Measurements from ENCODE around the gene VIM.
"Not testable (repeated sequence)": the region's sequence is repeated elsewhere in the genome, so short reads cannot be mapped to it uniquely, and the experiment has no call there.

Gene VIM

DNA sequence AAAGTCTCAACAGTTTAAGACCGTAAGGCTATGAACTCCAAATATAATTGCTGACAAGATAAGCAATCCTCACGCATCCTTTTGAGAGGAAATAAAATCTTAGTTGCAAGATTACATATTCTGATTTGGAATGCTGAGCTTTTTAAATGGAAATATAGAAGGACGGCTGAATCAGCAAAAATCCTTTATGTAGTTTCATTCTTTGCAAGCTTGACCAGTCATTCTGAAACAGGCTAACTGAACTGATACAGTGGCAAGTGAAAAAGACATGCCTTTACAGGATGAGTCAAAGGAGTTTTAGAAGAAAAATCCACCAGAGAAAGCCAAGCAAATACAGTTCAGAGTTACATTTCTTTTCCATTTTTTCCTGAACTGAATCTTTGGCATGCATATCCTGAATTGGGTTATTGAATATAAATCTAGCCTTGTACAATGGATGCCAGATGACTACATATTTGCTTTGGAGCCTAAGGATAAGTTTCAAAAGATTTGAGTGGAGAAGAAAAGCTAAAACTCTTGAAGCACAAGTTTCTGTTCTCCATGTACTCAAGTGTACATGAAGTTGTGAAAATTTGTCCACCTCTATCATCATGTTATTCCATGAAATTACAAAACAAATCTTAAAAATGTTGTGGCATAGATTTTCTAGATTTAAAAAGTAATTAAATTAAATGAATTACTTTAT lies 4.4 kb downstream of the VIM start:
- no peak for DNase-seq (ENCODE audit: low read depth in 2 of 2)

DNA sequence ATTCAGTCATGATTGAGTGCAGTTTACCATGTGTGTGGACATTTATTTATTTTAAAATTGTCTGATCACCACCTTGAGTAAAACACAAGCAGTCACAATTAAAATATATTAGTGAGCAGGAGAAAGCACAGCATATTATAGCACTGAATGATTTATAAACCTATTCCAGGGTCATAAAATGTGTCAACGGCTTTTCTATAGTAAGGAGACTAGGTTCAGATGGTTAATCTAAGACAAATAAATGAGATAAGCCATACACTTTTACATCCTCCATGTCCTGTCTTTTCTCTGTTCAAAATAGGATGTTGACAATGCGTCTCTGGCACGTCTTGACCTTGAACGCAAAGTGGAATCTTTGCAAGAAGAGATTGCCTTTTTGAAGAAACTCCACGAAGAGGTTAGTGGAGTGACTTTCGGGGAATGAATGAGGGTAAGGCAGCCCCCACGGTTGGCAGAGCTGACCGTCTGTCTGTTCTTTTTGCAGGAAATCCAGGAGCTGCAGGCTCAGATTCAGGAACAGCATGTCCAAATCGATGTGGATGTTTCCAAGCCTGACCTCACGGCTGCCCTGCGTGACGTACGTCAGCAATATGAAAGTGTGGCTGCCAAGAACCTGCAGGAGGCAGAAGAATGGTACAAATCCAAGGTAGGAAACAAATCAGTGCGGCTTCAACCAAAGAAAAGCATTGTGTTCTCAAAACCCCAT lies 5.4 kb downstream of the VIM start:
- no peak for DNase-seq (ENCODE audit: low read depth in 2 of 2)

DNA sequence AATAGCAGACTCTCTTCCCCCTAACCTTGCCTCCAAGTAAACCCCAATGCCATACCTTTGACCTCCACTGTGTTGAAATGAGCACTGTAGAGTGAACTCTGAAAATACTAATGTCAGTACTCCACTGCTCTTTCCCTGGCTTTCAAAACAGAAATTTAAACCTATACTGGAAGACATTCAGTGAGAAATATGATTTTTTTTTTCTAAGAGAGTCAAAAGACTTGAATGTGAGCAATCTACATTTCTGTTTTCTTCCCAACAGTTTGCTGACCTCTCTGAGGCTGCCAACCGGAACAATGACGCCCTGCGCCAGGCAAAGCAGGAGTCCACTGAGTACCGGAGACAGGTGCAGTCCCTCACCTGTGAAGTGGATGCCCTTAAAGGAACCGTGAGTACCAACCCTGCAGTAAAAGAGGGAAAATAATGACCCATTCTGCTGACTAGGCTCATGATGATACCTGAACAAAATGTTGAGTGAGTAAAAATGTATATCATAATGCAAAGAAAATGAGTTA lies 6.4 kb downstream of the VIM start:
- no peak for DNase-seq (ENCODE audit: low read depth in 2 of 2)

DNA sequence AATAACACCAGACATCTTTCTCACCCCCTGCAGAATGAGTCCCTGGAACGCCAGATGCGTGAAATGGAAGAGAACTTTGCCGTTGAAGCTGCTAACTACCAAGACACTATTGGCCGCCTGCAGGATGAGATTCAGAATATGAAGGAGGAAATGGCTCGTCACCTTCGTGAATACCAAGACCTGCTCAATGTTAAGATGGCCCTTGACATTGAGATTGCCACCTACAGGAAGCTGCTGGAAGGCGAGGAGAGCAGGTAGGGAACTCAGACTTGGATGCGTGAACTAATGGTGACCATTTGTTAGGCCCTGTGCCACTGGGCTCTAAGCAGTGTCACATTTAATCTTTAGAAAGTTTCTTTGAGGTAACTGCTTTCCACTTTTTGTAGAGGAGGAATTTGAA lies 7.1 kb downstream of the VIM start:
- no peak for DNase-seq (ENCODE audit: low read depth in 2 of 2)

DNA sequence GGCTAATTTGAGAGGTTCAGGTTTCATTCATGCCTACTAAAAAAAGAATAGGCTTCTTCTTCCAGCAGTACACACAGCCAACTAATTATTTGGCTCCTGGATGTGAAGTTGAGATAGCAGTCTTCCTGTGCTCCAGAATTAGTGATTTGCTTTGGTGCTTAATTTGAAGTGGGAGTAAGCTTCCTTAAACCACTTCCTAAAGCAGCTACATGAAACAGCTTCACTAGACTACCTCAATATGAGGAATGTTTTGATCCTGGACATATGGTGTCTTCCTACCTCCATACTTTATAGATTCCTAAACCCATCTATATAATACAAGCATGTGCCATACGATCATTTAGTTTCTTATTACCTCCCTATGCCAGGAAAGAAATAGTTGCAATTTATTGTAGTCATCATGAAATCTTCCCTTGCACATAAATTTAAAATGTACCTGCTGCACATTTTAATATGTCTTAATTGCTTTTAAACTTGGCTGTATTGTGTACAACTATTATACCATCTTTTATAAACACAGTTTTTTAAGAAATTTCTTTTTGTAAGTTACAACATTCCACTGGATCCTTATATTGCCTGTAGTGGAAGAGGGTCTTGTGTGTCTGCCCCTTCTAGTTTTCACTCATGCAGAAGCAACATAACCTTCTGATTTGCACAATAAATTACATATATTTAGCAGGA lies 8.6 kb downstream of the VIM start:
- DNase-seq (ENCODE audit: low read depth in 2 of 2) = no peak

DNA sequence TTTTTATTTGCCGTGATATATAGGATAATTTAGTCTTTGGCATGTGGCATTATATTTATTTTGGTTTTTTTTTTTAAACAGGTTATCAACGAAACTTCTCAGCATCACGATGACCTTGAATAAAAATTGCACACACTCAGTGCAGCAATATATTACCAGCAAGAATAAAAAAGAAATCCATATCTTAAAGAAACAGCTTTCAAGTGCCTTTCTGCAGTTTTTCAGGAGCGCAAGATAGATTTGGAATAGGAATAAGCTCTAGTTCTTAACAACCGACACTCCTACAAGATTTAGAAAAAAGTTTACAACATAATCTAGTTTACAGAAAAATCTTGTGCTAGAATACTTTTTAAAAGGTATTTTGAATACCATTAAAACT lies 9.1 kb downstream of the VIM start:
- no peak for DNase-seq (ENCODE audit: low read depth in 2 of 2)

DNA sequence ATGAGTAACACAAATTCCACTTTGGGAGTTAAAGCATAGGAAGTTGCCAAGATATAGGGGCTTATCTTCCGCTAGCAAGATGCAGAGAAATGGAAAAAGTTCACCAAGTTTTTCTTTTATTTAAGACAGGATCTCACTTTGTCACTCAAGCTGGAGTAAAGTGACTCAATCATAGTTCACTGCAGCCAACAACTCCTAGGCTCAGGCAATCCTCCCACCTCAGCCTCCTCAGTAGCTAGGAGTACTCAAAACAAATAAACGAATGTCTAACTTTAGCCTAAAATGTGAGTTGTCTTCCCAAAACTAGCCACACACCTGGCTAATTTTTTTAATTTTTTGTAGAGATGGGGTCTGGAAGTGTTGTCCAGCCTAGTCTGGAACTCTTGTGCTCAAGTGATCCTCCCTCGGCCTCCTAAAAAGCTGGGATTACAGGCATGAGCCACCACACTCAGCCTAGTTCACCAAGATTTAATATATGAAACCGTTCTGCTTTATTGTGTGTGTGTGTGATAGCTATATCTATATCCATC lies 9.9 kb downstream of the VIM start:
- DNase-seq (ENCODE audit: low read depth in 2 of 2) = no peak

DNA sequence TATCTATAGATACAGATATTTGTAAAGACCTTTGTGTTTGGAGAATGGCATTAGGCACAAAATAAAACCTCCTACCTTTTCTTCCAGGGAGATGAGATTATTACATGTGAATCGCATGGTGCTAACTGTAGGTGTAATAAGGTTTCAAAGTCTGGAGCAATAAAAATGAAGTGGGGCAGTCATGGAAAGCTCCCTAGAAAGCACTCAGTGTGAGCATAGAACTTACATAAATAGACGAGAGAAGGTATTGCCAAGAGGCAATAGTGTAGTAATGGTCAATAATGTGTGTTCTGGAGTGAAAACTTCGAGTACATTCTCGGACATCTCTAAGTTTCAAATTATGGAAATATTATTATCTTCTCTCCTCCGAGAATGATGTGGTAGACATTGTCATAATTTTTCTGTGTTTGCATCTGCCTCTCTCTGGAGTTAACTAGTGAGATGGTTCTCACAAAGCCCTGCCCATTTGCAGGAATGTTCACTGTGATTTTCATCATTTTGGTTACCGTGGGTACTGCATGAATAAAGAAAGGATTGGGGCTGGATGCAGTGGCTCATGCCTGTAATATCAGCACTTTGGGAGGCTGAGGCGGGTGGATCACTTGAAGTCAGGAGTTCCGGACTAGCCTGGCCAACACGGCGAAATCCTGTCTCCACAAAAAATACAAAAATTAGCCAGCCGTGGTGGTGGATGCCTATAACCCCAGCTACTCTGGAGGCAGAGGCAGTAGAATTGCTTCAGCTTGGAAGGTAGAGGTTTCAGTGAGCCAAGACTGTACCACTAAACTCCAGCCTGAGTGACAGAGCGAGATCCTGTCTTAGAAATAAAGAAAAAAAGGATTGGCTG lies 10.6 kb downstream of the VIM start:
- DNase-seq (ENCODE audit: low read depth in 2 of 2) = no peak

DNA sequence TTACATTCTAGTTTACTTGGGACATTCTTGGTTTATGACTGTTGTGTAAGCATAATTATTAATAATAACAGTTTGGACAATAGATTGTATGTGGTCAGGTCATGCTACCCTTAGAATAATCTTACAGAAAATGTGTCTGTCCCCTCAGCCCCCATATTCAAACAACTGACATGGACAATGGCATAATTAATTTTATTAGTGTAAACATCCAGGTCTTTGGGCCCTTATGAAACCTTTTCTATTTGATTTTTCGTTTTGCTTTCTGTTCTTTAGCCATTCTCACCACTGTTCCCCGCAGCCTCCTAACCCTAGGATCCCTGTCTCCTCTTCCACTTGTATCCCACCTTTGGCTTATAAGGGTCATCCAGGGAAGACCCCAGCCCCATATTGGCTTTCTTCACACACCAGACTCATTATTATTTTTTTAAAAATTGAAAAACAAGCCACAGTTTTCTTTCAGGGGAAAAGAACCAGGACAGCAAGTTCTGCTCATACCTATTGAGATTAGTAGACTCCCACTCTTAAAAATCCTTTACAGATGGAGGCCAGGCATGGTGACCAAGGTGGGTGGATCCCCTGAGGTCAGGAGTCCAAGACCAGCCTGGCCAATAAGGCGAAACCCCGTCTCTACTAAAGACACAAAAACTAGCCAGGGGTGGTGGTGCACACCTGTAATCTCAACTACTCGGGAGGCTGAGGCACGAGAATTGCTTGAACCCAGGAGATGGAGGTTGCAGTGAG lies 11.5 kb downstream of the VIM start:
- DNase-seq (ENCODE audit: low read depth in 2 of 2) = no peak

DNA sequence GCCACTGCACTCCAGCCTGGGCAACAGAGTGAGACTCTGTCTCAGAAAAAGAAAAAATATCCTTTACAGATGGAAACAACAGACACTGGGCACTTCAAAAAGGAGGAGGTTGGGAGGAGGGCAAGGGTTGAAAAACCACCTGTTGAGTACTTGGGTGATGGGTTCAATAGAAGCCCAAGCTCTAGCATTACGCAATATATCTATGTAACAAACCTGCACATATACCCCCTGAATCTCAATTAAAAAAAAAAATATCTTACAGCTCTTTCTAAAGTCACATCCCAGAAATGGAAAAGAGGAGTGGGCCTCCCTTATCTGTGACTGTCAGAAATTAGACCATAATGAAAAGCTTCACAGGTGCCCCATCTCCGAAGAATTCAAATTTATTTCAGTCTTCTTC lies 12.1 kb downstream of the VIM start:
- DNase-seq (ENCODE audit: low read depth in 2 of 2) = no peak

DNA sequence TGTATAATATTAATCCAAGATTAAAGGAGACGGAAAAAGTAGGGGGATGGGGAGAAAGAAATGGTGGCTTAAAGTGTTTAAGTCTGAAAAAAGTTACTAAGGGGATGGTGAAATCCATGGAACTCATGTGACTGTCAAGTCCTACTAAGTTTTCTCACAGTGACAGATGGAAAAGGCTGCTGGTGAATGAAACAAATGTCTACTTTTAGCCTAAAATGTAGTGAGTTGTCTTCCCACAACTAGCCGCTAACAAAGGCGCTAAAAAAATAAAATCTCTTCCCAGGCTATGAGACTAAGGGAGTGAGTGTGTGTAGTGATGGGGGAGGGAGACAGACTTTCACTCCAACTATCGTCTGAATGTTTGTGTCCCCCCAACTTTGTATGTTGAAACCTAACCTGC lies 12.6 kb downstream of the VIM start:
- DNase-seq (ENCODE audit: low read depth in 2 of 2) = no peak

DNA sequence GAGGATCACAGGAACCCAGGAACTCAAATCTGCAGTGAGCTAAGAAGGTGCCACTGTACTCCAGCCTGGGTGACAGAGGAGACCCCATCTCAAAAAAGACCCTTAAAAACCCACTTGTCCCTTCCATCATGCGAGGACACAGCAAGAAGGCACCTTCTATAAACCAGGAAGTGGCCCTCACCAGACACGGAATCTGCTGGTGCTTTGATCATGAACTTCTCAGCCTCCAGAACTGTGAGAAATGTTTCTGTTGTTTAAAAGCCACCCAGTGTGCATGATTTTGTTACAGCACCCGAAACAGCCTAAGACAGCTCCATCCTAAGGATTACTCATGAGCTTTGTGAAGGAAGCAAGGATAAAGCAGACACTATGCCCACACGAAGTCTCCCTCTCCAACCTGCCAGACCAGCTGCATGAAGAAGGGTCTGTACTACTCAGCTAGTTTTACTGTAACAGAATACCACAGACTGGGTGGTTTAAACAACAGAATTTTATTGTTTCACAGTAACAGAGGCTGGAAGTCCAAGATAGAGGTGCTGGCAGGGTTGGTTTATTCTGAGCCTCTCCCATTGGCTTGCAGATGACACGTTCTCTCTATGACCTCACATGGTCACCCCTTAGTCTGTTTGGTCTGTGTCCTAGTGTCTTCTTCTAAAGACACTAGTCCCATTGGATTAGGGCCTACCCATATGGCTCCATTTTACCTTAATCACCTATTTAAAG lies 13.7 kb downstream of the VIM start:
- no peak for DNase-seq (ENCODE audit: low read depth in 2 of 2)

DNA sequence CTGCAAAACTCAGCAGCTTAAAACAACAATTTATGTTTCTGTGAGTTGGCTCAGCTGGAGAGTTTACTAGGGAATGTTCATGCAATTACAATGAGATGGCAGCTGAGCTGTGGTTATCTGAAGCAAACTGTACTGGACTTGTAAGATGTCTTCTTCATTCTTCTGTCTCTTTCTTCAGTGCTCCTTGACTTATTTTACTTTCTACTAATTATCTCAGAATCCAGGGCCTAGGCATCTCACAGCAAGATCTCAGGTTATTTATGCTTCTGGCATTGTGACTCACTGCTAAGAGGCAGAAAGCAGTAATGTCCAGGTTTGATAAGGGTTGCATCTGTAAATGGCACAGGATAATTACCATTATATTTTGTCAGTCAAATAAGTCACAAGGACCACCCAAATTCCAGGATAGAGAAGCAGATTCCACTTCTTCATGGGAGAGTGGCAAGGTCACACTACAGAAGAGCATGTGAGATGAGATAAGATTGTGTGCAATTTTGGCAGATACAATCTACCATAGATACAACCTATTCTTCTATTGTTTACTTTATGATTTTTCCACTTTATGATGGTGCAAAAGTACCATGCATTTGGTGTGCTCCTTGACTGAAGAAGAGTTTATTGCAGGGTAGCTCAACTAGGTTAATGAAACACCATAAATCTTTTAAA lies 16.8 kb downstream of the VIM start:
- no peak for DNase-seq (ENCODE audit: low read depth in 2 of 2)

DNA sequence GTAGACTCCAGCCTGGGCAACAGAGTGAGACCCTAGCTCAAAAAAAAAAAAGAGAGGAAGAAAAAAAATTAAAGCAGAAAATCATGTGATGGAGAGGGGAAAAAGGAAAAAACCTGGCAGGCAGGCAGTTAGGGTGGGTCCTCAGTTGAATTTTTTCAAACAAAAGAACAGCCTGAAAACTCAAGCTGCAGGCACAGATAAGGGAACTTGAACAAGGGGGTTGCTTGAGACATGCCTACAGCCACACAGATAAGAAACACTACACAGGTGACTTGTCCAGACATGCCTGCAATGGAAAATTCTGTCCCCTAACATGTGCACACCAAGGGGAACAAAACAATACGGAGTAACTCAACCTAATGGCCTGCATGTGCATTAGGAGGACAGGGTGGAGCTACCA lies 19.2 kb downstream of the VIM start:
- no peak for DNase-seq (ENCODE audit: low read depth in 2 of 2)

DNA sequence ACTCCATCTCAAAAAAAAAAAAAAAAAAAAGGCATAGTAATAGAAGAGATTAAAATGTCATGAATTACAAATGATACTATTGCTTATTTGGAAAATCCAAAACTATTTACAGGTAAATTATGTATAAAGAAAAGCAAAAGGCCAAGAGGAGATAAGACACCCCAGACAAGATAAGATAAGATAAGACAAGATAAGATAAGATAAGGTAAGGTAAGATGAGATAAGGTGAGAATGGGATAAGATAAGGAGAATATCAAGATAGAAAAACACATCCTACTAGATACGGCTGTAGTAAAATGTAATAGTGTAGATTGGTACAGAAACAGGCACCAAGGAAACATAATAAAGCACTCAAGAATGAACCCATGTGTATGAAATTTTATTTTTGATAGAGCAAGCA lies 20.9 kb downstream of the VIM start:
- no peak for DNase-seq (ENCODE audit: low read depth in 2 of 2)

DNA sequence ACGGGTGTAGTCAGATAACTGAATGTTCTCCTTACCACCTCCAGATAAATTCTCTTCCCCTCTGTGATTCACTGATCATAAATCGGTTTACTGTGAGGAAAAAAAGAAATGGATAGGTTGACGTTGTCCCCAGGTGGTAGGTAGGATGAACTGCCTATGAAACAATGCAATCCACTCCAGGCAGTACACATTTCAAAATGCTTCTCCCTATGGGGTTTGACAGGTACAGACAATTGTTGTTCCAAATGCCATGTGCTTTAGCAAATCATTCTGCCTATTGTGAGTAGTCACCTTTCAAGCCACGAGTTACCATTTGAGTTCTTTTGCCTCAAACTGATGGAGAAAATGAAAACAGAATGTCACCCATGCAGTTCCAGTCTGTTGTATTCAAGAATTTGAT lies 21.8 kb downstream of the VIM start:
- DNase-seq (ENCODE audit: low read depth in 2 of 2) = no peak

DNA sequence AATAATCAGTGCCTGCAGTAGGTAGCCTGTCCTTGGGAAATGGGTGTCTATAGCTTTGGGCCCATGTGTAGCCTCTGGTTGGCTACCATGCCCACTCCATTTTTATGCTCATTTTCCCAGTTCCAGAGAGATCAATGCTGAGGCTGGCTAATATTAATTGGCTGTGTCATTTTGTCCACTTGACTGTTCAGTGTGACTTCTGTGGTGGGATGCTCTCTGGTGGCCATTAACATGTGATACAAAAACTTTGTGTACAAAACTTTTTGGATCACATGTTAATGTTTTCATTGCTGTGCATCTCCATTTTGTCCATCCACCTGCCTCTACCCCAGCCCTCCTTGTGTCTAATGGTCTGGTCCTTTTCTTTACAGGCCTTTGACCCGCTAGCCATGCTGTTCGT lies 22.7 kb downstream of the VIM start:
- DNase-seq (ENCODE audit: low read depth in 2 of 2) = no peak

DNA sequence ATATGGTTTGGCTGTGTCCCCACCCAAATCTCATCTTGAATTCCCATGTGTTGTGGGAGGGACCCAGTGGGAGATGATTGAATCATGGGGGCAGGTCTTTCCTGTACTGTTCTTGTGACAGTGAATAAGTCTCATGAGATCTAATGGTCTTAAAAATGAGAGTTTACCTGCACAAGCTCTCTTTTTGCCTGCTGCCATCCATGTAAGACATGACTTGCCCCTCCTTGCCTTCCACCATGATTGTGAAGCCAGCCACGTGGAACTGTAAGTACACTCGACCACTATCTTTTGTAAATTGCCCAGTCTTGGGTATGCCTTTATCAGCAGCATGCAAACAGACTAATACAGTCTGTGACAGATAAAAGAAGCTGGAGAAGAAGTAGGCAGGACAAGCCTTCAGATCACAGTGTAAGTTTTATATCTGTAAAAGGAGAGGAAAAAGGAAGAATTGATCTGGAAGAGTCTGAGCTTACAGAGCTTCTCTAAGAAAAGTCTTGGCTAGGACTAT lies 26.6 kb downstream of the VIM start:
- DNase-seq (ENCODE audit: low read depth in 2 of 2) = not testable (repeated sequence)

DNA sequence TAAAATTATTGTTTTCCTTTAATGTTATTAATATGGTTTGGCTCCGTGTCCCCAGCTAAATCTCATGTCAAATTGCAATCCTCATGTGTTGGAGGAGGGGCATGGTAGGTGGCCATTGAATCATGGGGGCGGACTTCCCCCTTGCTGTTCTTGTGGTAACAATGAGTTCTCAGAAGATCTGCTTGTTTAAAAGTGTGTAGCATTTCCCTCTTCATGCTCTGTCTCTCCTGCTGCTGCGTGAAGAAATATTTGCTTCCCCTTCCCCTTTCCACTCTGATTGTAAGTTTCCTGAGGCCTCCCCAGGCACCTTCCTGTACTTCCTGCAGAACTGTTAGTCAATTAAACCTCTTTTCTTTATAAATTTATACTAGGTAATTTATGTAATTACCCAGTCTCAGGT lies 27.5 kb downstream of the VIM start:
- no peak for DNase-seq (ENCODE audit: low read depth in 2 of 2)

DNA sequence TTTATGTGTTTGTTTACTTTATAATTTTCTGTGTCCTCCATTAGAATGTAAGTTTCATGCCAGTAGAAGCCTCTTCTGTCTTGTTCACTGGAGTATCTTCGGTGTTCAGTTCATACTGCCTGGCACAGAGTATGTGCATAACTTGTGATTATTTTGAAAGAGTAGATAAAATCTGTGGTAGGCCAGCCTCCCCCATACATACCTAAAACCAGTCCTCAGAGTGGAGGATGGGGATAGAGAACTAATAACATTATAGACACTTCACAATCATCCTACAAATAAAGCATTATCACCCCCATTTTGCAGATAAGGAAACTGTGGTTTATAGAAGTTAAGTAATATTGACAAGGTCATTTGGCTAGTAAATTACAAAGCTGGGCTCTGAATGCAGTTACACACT lies 28.0 kb downstream of the VIM start:
- DNase-seq (ENCODE audit: low read depth in 2 of 2) = no peak
